IMR-90 (cell line): ENCODE data around the gene TRPM3.

Experiments
- CEBPB ChIP-seq: IDR thresholded peaks from 2 replicates; pipeline ENCODE4 v1.6.1; 2012; ENCODE audit warnings: low read depth, low read length, improper control_type of control experiment
- CTCF ChIP-seq: conservative IDR thresholded peaks from 2 replicates; pipeline ENCODE4 v1.5.1; 2012; ENCODE audit warnings: mild to moderate bottlenecking, low read depth, low read length, improper control_type of control experiment
- MAFK ChIP-seq: IDR thresholded peaks from 2 replicates; pipeline ENCODE4 v1.6.1; 2012; ENCODE audit warnings: low read depth, low read length, improper control_type of control experiment
- MAZ ChIP-seq: IDR thresholded peaks from 2 replicates; pipeline ENCODE4 v1.6.1; 2012; ENCODE audit warnings: low read depth, mild to moderate bottlenecking, low read length, improper control_type of control experiment, moderate library complexity, borderline replicate concordance
- MXI1 ChIP-seq: IDR thresholded peaks from 2 replicates; pipeline ENCODE4 v1.6.1; 2012; ENCODE audit warnings: low read depth, mild to moderate bottlenecking, low read length, moderate library complexity, borderline replicate concordance
- POLR2A ChIP-seq: IDR thresholded peaks from 2 replicates; pipeline ENCODE4 v1.6.1; 2012; ENCODE audit warnings: mild to moderate bottlenecking, low read depth, low read length
- RCOR1 ChIP-seq: IDR thresholded peaks from 2 replicates; pipeline ENCODE4 v1.6.1; 2012; ENCODE audit warnings: mild to moderate bottlenecking, low read length, improper control_type of control experiment; ENCODE audit not compliant: insufficient replicate concordance
- RFX5 ChIP-seq: IDR thresholded peaks from 2 replicates; pipeline ENCODE4 v1.8.0; 2012; ENCODE audit warnings: low read depth, mild to moderate bottlenecking, low read length, moderate library complexity
- TF ChIP-seq, protein P1 (sequence below): fragments of 150-350 bp; IDR thresholded peaks from 2 replicates; pipeline ENCODE4 v1.6.1; 2017; ENCODE audit warnings: mild to moderate bottlenecking, antibody characterized with exemption, low read length, low read depth

DNA sequence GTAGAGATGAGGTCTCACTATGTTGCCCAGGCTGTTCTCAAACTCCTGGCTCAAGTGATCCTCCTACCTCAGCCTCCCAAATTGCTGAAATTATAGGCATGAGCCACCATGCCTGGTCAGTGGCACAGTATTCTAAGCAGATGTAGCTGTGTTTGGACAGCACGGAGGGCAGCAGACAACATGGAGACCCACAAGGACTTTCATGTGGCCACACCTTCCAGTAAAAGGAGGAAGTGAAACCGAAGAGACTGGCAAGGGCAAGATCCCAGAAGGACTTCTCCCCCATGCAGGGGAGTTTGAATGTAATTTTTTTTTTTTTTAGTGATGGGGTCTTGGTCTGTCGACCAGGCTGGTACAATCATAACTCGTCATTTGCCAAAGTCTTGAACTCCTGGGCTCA is 172.2 kb downstream of the TRPM3 start:
- TF ChIP-seq CTCF (no peak), MAZ (no peak), RCOR1 (no peak), POLR2A (no peak), MAFK (no peak), CEBPB (no peak), RFX5 (no peak), MXI1 (no peak)
- TF ChIP-seq, protein P1, sequence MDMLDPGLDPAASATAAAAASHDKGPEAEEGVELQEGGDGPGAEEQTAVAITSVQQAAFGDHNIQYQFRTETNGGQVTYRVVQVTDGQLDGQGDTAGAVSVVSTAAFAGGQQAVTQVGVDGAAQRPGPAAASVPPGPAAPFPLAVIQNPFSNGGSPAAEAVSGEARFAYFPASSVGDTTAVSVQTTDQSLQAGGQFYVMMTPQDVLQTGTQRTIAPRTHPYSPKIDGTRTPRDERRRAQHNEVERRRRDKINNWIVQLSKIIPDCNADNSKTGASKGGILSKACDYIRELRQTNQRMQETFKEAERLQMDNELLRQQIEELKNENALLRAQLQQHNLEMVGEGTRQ = no peak
